HepG2 (cell line): ENCODE data around the gene PAFAH1B1.

Experiments
- EZH2 ChIP-seq: conservative IDR thresholded peaks from 2 replicates; pipeline ENCODE4 v1.6.1; 2012; ENCODE audit warnings: mild to moderate bottlenecking, low read depth, low read length, moderate library complexity
- MXD4 ChIP-seq: IDR thresholded peaks from 2 replicates; pipeline ENCODE4 v1.6.1; 2016; ENCODE audit warnings: mild to moderate bottlenecking, missing biosample characterization, missing genetic modification reagents
- MYC ChIP-seq: sonication (generic); formaldehyde crosslinking; IDR thresholded peaks from 2 replicates; pipeline ENCODE4 v1.9.0; 2021; ENCODE audit warnings: missing genetic modification reagents, borderline replicate concordance
- NR2F2 ChIP-seq: IDR thresholded peaks from 2 replicates; pipeline ENCODE4 v1.6.1; 2012; ENCODE audit warnings: low read depth, inconsistent platforms, borderline replicate concordance
- POLR2AphosphoS5 ChIP-seq: IDR thresholded peaks from 2 replicates; pipeline ENCODE4 v1.6.1; 2012; ENCODE audit warnings: low read depth, low read length
- SMARCE1 ChIP-seq: fragments of 450-650 bp; IDR thresholded peaks from 2 replicates; pipeline ENCODE4 v1.6.1; 2017; ENCODE audit warnings: borderline replicate concordance
- SP1 ChIP-seq, 2 experiments: fragments of 450-650 bp in 1 of 2; sonication (generic) in 1 of 2; formaldehyde crosslinking in 1 of 2; IDR thresholded peaks; 2 replicates each; pipeline versions ENCODE4 v1.4.0 to v1.6.1; 2016 to 2020; ENCODE audit warnings: missing genetic modification reagents in 1 of 2
- ZEB1 ChIP-seq: IDR thresholded peaks from 2 replicates; pipeline ENCODE4 v1.6.1; 2012; ENCODE audit warnings: mild to moderate bottlenecking, low read depth, inconsistent platforms; ENCODE audit not compliant: insufficient replicate concordance
- ZNF780A ChIP-seq: sonication (generic); formaldehyde crosslinking; IDR thresholded peaks from 2 replicates; pipeline ENCODE4 v1.8.0; 2022; ENCODE audit warnings: mild to moderate bottlenecking, missing genetic modification reagents, moderate library complexity

GRCh38 chr17:2551928-2552327, 41.5 kb upstream of the PAFAH1B1 start:
- TF ChIP-seq MXD4 (CRISPR knock-in tag) (no peak), MYC (CRISPR knock-in tag) (no peak), POLR2AphosphoS5 (no peak), SMARCE1 (no peak), ZEB1 (no peak), EZH2 (no peak), NR2F2 (no peak), SP1 (IDR thresholded peaks at IDR 0.05) (no peak), SP1 (CRISPR knock-in tag; IDR thresholded peaks at IDR 0.05) (no peak), ZNF780A (CRISPR knock-in tag) (no peak)
